Mesothelial cell of epicardium (in vitro differentiated cells): Measurements from ENCODE around the gene OR56A3. TPM values are rescaled to one million over a fixed set of nuclear protein-coding genes. Genes with fewer than 3 reads are reported as not detected.

Experiments used
- DNase-seq, 2 experiments: peaks; one replicate each; pipeline ENCODE4 v3.0.0; 2021; ENCODE audit warnings: low spot score in 2 of 2; ENCODE audit not compliant: unreplicated experiment in 2 of 2
- H3K27ac Mint-ChIP-seq: 2 replicates; pipeline ENCODE4 v1.8.0; 2021; ENCODE audit warnings: mixed read lengths
- H3K27me3 Mint-ChIP-seq: 2 replicates; pipeline ENCODE4 v1.8.0; 2021; ENCODE audit warnings: low read depth, mixed read lengths
- H3K36me3 Mint-ChIP-seq: 2 replicates; pipeline ENCODE4 v1.8.0; 2021; ENCODE audit warnings: mixed read lengths
- H3K4me1 Mint-ChIP-seq: 2 replicates; pipeline ENCODE4 v1.8.0; 2021; ENCODE audit warnings: mixed read lengths
- H3K4me3 Mint-ChIP-seq: 2 replicates; pipeline ENCODE4 v1.8.0; 2021; ENCODE audit warnings: mild to moderate bottlenecking, moderate library complexity, mixed read lengths
- H3K9me3 Mint-ChIP-seq: 2 replicates; pipeline ENCODE4 v1.8.0; 2021; ENCODE audit warnings: mixed read lengths
- CTCF ChIP-seq: fragments of 200-600 bp; sonication (generic); IDR thresholded peaks from one replicate; pipeline ENCODE4 v1.5.0; 2021; ENCODE audit warnings: antibody characterized with exemption; ENCODE audit not compliant: unreplicated experiment
- total RNA-seq: library from RNA; stranded (reverse); gene quantifications from 3 replicates; pipeline ENCODE4 v1.2.1, GENCODE V29; 2021

The OR56A3 gene
- total RNA-seq, 1 donor from 2014 or later, result not detected

GRCh38 chr11:5930614-5931013 lies 11.4 kb upstream of the OR56A3 start:
- TF ChIP-seq CTCF, result no peak
- Mint-ChIP-seq H3K36me3 (no peaks in the 10 kb centered on the region), H3K27ac (no peak overlapping the region), H3K9me3 (peaks cover 65% of the 10 kb centered on the region), H3K4me3 (no peak overlapping the region), H3K27me3 (no peaks in the 10 kb centered on the region), H3K4me1 (no peaks in the 10 kb centered on the region)
- no peak for DNase-seq

- Mint-ChIP-seq H3K27me3 (no peaks in the 10 kb centered on the region), H3K27ac (no peak overlapping the region), H3K4me1 (no peaks in the 10 kb centered on the region), H3K4me3 (no peak overlapping the region), H3K36me3 (no peaks in the 10 kb centered on the region), H3K9me3 (peaks cover 65% of the 10 kb centered on the region)
- no peak for TF ChIP-seq CTCF
- DNase-seq, result no peak
Observed at GRCh38 chr11:5931061-5931460, 11.0 kb upstream of the OR56A3 start.

DNA sequence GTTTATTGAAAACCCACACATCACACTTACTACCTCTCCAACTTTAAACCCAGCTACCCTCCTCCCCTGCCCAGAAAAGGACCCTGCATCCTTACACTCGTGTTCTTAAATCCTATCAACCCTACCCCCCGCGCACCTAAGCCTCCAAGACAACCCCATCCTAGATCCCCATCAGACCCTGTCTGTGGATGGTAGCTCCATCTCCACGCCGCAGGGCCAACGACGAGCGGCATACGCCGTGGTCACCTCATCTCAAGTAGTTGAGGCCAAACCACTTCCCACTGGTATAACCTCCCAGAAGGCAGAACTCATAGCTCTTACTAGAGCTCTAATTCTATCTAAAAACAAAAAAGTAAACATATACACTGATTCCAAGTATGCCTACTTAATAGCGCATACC lies 9.4 kb upstream of the OR56A3 start:
- no peaks in the 10 kb centered on the region for H3K36me3 Mint-ChIP-seq
- H3K9me3 Mint-ChIP-seq, result peaks cover 73% of the 10 kb centered on the region
- no peak for TF ChIP-seq CTCF
- no peaks in the 10 kb centered on the region for H3K27me3 Mint-ChIP-seq
- DNase-seq, result no peak
- H3K27ac Mint-ChIP-seq, result no peak overlapping the region
- H3K4me1 Mint-ChIP-seq, result no peaks in the 10 kb centered on the region
- H3K4me3 Mint-ChIP-seq, result no peak overlapping the region

DNA sequence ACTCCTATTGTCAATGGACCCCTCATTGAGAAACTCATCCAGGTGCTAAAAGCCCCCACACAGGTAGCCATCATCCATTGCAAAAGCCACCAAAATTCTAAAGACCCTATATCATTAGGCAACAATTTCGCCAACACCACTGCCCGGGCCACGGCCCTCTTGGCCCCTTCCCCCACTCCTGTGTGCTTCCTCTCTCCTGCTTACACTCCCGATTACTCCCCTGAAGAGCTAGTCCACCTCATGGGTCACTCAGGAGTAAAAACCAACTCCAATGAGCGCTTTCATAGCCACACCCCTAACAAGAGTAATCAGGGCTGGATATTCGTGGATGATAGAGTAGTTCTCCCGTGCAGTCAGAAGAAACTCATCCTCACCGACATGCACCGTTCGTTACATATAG lies 8.9 kb upstream of the OR56A3 start:
- Mint-ChIP-seq H3K4me1 (no peaks in the 10 kb centered on the region), H3K9me3 (peaks cover 77% of the 10 kb centered on the region), H3K36me3 (no peaks in the 10 kb centered on the region), H3K27ac (no peak overlapping the region), H3K4me3 (no peak overlapping the region), H3K27me3 (no peaks in the 10 kb centered on the region)
- DNase-seq, result no peak
- TF ChIP-seq CTCF, result no peak

GRCh38 chr11:5937868-5938602 lies 4.0 kb upstream of the OR56A3 start:
- DNase-seq, result no peak
- no peak overlapping the region for H3K4me3 Mint-ChIP-seq
- no peak overlapping the region for H3K27ac Mint-ChIP-seq

More at GRCh38 chr11:5937868-5938602, 4.0 kb upstream of the OR56A3 start:
- TF ChIP-seq CTCF, result no peak
- Mint-ChIP-seq H3K4me1 (no peaks in the 10 kb centered on the region), H3K27me3 (peaks cover 2% of the 10 kb centered on the region), H3K9me3 (peaks cover 39% of the 10 kb centered on the region), H3K36me3 (no peaks in the 10 kb centered on the region)
